Tibial nerve (tissue), 4 donors: ENCODE data around the gene DMGDH. TPM values are rescaled to one million over a fixed set of nuclear protein-coding genes. Genes with fewer than 3 reads are reported as not detected.
"Not testable (repeated sequence)": the region's sequence is repeated elsewhere in the genome, so short reads cannot be mapped to it uniquely, and the experiment has no call there.

ENCODE experiments used
- DNase-seq, 2 donors: peaks; one replicate each; pipeline ENCODE4 v3.0.0-alpha.2; 2019; ENCODE audit warnings: low spot score in 2 of 2
- H3K27ac ChIP-seq, 4 donors: fragments of 200-600 bp; sonication (generic) in 3 of 4; one replicate each; pipeline ENCODE4 v1.5.1; 2017 to 2019; ENCODE audit warnings: mild to moderate bottlenecking in 1 of 4
- H3K27me3 ChIP-seq, 2 donors: fragments of 200-600 bp; sonication (generic) in 1 of 2; one replicate each; pipeline versions ENCODE4 v1.5.1 to v1.6.0; 2017 to 2019
- H3K36me3 ChIP-seq, 3 donors: fragments of 200-600 bp; sonication (generic); one replicate each; pipeline ENCODE4 v1.5.1; 2018 to 2019
- H3K4me1 ChIP-seq, 4 donors: fragments of 200-600 bp; sonication (generic) in 3 of 4; one replicate each; pipeline ENCODE4 v1.5.1; 2017 to 2019
- H3K4me3 ChIP-seq, 4 donors: fragments of 200-600 bp; sonication (generic) in 3 of 4; one replicate each; pipeline ENCODE4 v1.5.1; 2017 to 2019; ENCODE audit warnings: mild to moderate bottlenecking in 1 of 4, moderate library complexity in 1 of 4
- H3K9me3 ChIP-seq, 4 donors: fragments of 200-600 bp; sonication (generic) in 3 of 4; one replicate each; pipeline ENCODE4 v1.5.1; 2017 to 2019
- EP300 ChIP-seq, 2 donors: sonication (generic); formaldehyde crosslinking; IDR thresholded peaks; one replicate each; pipeline ENCODE4 v1.6.1; 2017; ENCODE audit warnings: antibody characterized with exemption in 2 of 2, mild to moderate bottlenecking in 1 of 2
- POLR2A ChIP-seq, 2 donors: fragments of 450-650 bp; IDR thresholded peaks; one replicate each; pipeline ENCODE4 v1.6.1; 2017; ENCODE audit warnings: antibody characterized with exemption in 2 of 2, mild to moderate bottlenecking in 2 of 2, moderate library complexity in 2 of 2
- WGBS, 2 donors: methylation state at CpG; one replicate each; pipeline ENCODE4 v1.1.5; 2018; 5-methylcytosine and 5-hydroxymethylcytosine counted together
- total RNA-seq, 4 donors: library from RNA; depleted of rRNA; stranded (reverse); fragments of >200 nt; gene quantifications; one replicate each; pipeline ENCODE4 v1.1.0, GENCODE V29; 2016
- TF ChIP-seq, protein P1 (sequence below), 5 experiments: fragments of 200-600 bp in 3 of 5; fragments of 450-650 bp in 2 of 5; sonication (generic) in 3 of 5; IDR thresholded peaks; one replicate each; pipeline ENCODE4 v1.5.1; 2016 to 2019; ENCODE audit warnings: antibody characterized with exemption in 5 of 5, mild to moderate bottlenecking in 3 of 5, moderate library complexity in 2 of 5

DMGDH gene
- total RNA-seq, 4 donors from 2014 or later = 7.1 to 20.1 (median 11.8) TPM

DNA sequence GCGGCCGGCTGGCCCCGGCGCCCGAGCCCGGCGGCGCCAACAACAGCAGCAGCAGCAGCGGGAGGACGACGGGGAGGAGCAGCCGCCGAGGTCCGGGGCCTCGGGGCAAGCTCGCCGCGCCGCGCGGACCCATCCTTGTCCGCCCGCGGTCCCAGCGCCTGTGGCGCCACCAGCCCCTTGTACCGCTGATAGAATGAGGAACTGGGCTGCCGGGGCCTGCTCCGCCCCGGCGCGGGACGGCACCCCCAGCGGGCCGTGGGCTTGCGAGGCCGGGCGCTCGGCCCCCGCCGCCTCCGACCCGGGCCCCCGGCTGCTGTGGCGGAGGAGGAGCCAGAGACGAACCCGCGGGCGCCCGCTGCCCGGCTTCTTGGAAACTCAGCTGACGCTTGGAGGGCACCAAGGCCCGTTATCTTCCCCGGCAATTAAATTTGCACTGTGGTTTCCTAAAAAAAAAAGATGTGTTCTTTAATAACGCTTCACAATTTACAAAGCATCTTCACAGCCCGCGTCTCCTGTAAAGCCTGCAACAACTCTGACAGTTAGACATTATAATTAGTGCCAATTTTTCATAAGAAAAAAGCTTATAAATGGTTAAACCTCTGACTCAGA is 84.3 kb downstream of the DMGDH start, which contains the start of gene ARSB:
ARSB (minus strand) TSS at position 195 of the 609 bp plus-strand sequence; CDS start at position 133, 62 bp downstream.
- Histone ChIP-seq H3K9me3 (no peaks in the 10 kb centered on the region), H3K4me3 (peak within 1 kb of the TSS; percentile 68 to 93 (median 82)), H3K4me1 (peaks cover 0 to 25% (median 5%) of the 10 kb centered on the region in 4 donors), H3K27ac (peak within 1 kb of the TSS; percentile 84 to 98 (median 96)), H3K36me3 (no peaks in the 10 kb centered on the region), H3K27me3 (no peaks in the 10 kb centered on the region)
- DNase-seq = peak in 1 of 2 donors; percentile 10
- TF ChIP-seq POLR2A (IDR thresholded peaks at IDR 0.05) (no peak), EP300 (IDR thresholded peaks at IDR 0.05) (no peak)
- TF ChIP-seq, protein P1, sequence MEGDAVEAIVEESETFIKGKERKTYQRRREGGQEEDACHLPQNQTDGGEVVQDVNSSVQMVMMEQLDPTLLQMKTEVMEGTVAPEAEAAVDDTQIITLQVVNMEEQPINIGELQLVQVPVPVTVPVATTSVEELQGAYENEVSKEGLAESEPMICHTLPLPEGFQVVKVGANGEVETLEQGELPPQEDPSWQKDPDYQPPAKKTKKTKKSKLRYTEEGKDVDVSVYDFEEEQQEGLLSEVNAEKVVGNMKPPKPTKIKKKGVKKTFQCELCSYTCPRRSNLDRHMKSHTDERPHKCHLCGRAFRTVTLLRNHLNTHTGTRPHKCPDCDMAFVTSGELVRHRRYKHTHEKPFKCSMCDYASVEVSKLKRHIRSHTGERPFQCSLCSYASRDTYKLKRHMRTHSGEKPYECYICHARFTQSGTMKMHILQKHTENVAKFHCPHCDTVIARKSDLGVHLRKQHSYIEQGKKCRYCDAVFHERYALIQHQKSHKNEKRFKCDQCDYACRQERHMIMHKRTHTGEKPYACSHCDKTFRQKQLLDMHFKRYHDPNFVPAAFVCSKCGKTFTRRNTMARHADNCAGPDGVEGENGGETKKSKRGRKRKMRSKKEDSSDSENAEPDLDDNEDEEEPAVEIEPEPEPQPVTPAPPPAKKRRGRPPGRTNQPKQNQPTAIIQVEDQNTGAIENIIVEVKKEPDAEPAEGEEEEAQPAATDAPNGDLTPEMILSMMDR (IDR thresholded peaks at IDR 0.05) = no peak
- WGBS, 2 donors = 0% methylated on average over 30 to 36 of the region's 57 CpGs

DNA sequence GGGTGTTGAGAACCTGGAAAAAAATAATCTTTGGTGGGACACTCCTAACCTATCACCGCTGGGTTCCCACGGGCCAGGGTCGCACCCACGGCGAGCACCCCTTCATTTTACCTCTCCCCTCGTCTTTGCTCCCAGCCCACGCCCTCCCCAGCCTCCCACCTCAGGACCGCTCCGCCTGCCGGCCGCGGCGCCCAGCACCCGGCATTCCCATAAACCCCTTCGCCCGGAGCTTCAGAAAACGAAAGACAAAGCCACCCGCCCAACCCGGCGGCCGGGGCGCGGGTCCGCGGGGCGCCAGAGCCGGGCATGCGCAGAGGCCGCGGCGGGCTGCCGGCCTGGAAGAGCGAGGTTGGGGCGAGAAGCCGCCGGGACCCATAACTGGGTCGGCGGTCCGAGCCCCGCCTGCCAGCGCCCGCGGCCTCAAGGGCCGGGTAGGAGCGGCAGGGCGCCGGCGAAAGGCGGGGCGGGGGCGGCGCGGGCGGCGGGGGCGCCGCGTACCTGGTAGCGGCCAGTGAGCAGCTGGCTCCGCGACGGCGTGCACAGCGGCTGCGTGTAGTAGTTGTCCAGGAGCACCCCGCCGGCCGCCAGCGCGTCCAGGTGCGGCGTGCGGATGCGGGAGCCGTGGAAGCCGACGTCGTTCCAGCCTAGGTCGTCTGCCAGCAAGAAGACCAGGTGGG is 84.9 kb downstream of the DMGDH start:
- peak; percentile 55 to 76 for DNase-seq
- no peaks in the 10 kb centered on the region for H3K9me3 ChIP-seq
- H3K27me3 ChIP-seq = no peaks in the 10 kb centered on the region
- peak in 1 of 2 donors; percentile 9 for TF ChIP-seq EP300 (IDR thresholded peaks at IDR 0.05)
- TF ChIP-seq, protein P1 (IDR thresholded peaks at IDR 0.05) = peak; percentile 22 to 70 (median 57)
- TF ChIP-seq POLR2A (IDR thresholded peaks at IDR 0.05) = peak; percentile 49 to 60
- WGBS, 2 donors = 0 to 1% methylated on average over 16 to 27 of the region's 79 CpGs
- H3K4me3 ChIP-seq = peak overlapping the region; percentile 68 to 93 (median 82)
- peak overlapping the region; percentile 84 to 98 (median 96) for H3K27ac ChIP-seq
- H3K36me3 ChIP-seq = no peaks in the 10 kb centered on the region
- H3K4me1 ChIP-seq = peaks cover 0 to 25% (median 5%) of the 10 kb centered on the region in 4 donors

DNA sequence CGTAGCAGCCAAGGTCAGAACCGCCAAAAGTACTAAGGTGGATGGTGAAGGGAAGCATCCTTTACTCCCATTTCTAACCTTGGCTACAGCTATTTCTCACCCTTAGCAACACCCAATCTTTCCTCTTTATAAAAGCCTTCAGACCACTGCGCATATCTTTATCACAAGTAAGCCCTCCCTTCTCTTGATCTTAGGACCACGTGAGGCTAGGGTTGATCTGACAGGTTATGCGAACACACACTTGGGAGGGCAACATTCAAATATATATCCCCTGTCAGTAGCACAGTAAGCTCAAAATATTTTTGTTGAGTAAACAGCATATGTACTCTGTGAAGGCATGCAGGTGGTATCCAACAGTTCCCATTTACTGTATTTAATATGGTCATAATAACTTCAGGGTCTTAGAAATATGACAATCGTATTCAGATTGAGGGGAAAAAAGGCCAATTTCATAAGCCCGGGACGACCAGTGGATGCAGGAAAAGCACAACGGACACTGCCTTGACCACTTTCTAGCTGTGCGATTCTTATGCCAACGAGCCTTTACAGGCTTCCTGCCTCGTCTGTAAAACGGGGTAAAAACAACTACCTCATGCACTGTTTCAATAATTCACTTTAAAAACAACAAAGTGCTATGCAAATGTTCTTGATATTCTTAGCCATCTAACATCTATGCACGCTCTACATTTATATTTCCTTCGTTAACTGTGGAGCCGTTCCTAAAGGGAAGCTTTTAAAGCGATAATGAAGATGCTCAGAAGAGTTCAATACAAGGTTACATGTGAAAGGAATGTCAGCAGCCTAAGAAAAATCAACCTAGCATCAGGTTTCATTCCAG is 85.7 kb downstream of the DMGDH start:
- peak overlapping the region; percentile 84 to 98 (median 96) for H3K27ac ChIP-seq
- H3K27me3 ChIP-seq = no peaks in the 10 kb centered on the region
- H3K9me3 ChIP-seq = no peaks in the 10 kb centered on the region
- DNase-seq = no peak
- peaks cover 0 to 25% (median 5%) of the 10 kb centered on the region in 4 donors for H3K4me1 ChIP-seq
- no peak for TF ChIP-seq POLR2A (IDR thresholded peaks at IDR 0.05)
- TF ChIP-seq, protein P1 (IDR thresholded peaks at IDR 0.05) = no peak
- no peak for TF ChIP-seq EP300 (IDR thresholded peaks at IDR 0.05)
- WGBS, 2 donors = 24 to 26% methylated on average over 17 of the region's 17 CpGs
- H3K36me3 ChIP-seq = no peaks in the 10 kb centered on the region
- H3K4me3 ChIP-seq = peak overlapping the region; percentile 24 to 93 (median 79)

DNA sequence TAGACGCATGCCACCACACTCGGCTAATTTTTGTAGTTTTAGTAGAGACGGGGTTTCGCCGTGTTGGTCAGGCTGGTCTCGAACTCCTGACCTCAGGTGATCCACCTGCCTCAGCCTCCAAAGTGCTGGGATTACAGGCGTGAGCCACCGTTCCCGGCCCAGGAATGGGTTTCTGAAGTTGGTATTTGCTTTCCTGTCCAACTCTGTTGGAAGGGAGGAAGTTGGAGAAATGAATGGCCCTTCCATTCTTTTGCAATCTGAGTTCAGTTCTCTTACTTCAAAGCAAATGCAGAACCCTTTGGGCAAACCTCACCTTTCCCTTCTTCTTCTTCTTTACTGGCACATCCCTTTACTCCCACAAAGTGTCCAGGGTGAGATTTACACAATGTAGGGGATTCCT is 86.3 kb downstream of the DMGDH start:
- H3K36me3 ChIP-seq, H3K27me3 ChIP-seq, DNase-seq, H3K9me3 ChIP-seq, H3K4me3 ChIP-seq: not testable (repeated sequence)
- 94 to 97% methylated on average over 9 of the region's 9 CpGs for WGBS, 2 donors
- Histone ChIP-seq H3K27ac (peak overlapping the region in 2 of 4 donors; percentile 96 to 97), H3K4me1 (peaks cover 0 to 25% (median 5%) of the 10 kb centered on the region in 4 donors)

DNA sequence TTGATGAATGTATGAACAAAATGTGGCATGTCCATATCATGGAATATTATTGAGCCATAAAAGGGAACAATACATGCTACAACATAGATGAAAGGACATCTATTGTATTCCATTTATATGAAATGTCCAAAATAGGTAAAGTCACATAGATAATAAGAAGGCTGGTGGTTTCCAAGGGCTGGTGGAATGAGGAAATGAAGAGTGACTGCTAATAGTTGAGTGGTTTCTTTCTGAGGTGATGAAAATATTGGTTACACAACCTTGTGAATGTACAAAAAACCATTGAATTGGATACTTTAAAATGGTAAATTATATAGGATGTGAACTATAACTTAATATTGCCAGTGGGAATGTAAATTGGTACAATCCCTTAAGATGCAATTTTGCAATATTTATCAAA is 89.6 kb downstream of the DMGDH start:
- Histone ChIP-seq H3K27ac (no peak overlapping the region), H3K4me1 (peaks cover 0 to 16% (median 0%) of the 10 kb centered on the region in 4 donors), H3K9me3 (no peaks in the 10 kb centered on the region), H3K27me3 (no peaks in the 10 kb centered on the region), H3K36me3 (no peaks in the 10 kb centered on the region), H3K4me3 (no peak overlapping the region)
- DNase-seq = no peak
- TF ChIP-seq POLR2A (IDR thresholded peaks at IDR 0.05) (no peak), EP300 (IDR thresholded peaks at IDR 0.05) (no peak)
- TF ChIP-seq, protein P1 (IDR thresholded peaks at IDR 0.05) = no peak
